HepG2 (cell line): Measurements from ENCODE around the gene PCSK1. TPM values are rescaled to one million over a fixed set of nuclear protein-coding genes. Genes with fewer than 3 reads are reported as not detected.

Experiments used
- ATAC-seq: fragments of 200-7000 bp; cut with Tn5 transposase; 3 replicates; pipeline ENCODE4 v1.9.1; 2020; ENCODE audit warnings: mild to moderate bottlenecking, moderate library complexity
- BruUV-seq: library from RNA; stranded (reverse); fragments of 400-500 nt; replicated peaks from 2 replicates; lab custom pipeline; 2021; lab: Mats Ljungman, UMichigan
- CTCF ChIA-PET: fragments of 300-600 bp; formaldehyde crosslinking; extraction: SDS; loops from one replicate; lab custom pipeline; 2021; ENCODE audit warnings: low total read pairs, inconsistent platforms, low intra/inter-chr PET ratio; lab: Yijun Ruan, JAX
- POLR2A ChIA-PET: fragments of 350-600 bp; sonication (Branson Sonifier 250); formaldehyde crosslinking; loops from one replicate; lab custom pipeline; 2020; ENCODE audit warnings: antibody characterized with exemption, inconsistent platforms; lab: Yijun Ruan, JAX
- DNase-seq: peaks from one replicate; pipeline ENCODE4 v3.0.0-alpha.2; 2015; ENCODE audit warnings: low spot score
- FAIRE-seq: peaks from 3 replicates; lab custom pipeline; 2011; peaks lifted over from hg19 to GRCh38; lab: Jason Lieb, UNC
- H2AFZ ChIP-seq: one replicate; pipeline ENCODE4 v1.6.1; 2011; ENCODE audit warnings: low read length, inconsistent platforms
- H3K27ac ChIP-seq: fragments of 300-600 bp; 3 replicates; pipeline ENCODE4 v1.8.0; 2011; ENCODE audit warnings: mixed run types, mild to moderate bottlenecking, mixed read lengths, low read length, inconsistent platforms; ENCODE audit not compliant: insufficient read depth; ENCODE audit errors: extremely low read length
- H3K27me3 ChIP-seq, 2 experiments: fragments of 200-600 bp in 1 of 2; 2 replicates in 1 of 2; 3 replicates in 1 of 2; pipeline versions ENCODE4 v1.6.0 to v1.8.0; 2011; ENCODE audit warnings: low read length in 2 of 2, mild to moderate bottlenecking in 2 of 2, moderate library complexity in 2 of 2, inconsistent platforms in 1 of 2; ENCODE audit not compliant: insufficient read depth in 2 of 2, control insufficient read depth in 1 of 2
- H3K36me3 ChIP-seq, 2 experiments: fragments of 200-600 bp in 1 of 2; replicated peaks in 1 of 2; 2 replicates in 1 of 2; 3 replicates in 1 of 2; pipeline versions ENCODE4 v1.5.1 to v1.8.0; 2011; ENCODE audit warnings: low read length in 2 of 2, inconsistent platforms in 1 of 2; ENCODE audit not compliant: insufficient read depth in 2 of 2, control insufficient read depth in 1 of 2
- H3K4me1 ChIP-seq: 2 replicates; pipeline ENCODE4 v1.5.1; 2012; ENCODE audit warnings: low read length, inconsistent platforms; ENCODE audit not compliant: insufficient read depth
- H3K4me2 ChIP-seq: 2 replicates; pipeline ENCODE4 v1.6.0; 2011; ENCODE audit warnings: low read depth, low read length, inconsistent platforms
- H3K4me3 ChIP-seq, 3 experiments: fragments of 200-600 bp in 1 of 3; sonication (generic), shearing (Covaris generic) in 1 of 3; replicated peaks in 1 of 3; 2 replicates each; pipeline ENCODE4 v1.5.1; 2011 to 2016; ENCODE audit warnings: low read length in 3 of 3, inconsistent platforms in 2 of 3, low read depth in 2 of 3, mild to moderate bottlenecking in 2 of 3, control low read depth in 1 of 3, mixed read lengths in 1 of 3; ENCODE audit not compliant: insufficient read depth in 1 of 3
- H3K79me2 ChIP-seq: one replicate; pipeline ENCODE4 v1.6.1; 2011; ENCODE audit warnings: low read length, inconsistent platforms; ENCODE audit not compliant: insufficient read depth
- H3K9ac ChIP-seq: 2 replicates; pipeline ENCODE4 v1.6.0; 2011; ENCODE audit warnings: mild to moderate bottlenecking, low read depth, low read length, inconsistent platforms; ENCODE audit not compliant: insufficient read depth
- H3K9me3 ChIP-seq: 2 replicates; pipeline ENCODE4 v1.5.1; 2012; ENCODE audit warnings: mild to moderate bottlenecking, low read length
- H4K20me1 ChIP-seq: 2 replicates; pipeline ENCODE4 v1.6.0; 2011; ENCODE audit warnings: inconsistent platforms, mild to moderate bottlenecking, low read length, moderate library complexity; ENCODE audit not compliant: insufficient read depth
- BORCS8-MEF2B ChIP-seq: sonication (generic); formaldehyde crosslinking; IDR thresholded peaks from 2 replicates; pipeline ENCODE4 v1.8.0; 2022; ENCODE audit warnings: mild to moderate bottlenecking, missing genetic modification reagents
- CCDC6 ChIP-seq: sonication (generic); formaldehyde crosslinking; IDR thresholded peaks from 2 replicates; pipeline ENCODE4 v1.8.1; 2022; ENCODE audit warnings: mild to moderate bottlenecking, missing genetic modification reagents, moderate library complexity
- FOSL2 ChIP-seq: sonication (generic); formaldehyde crosslinking; IDR thresholded peaks from 2 replicates; pipeline ENCODE4 v1.4.0; 2020; ENCODE audit warnings: missing genetic modification reagents
- FOXA1 ChIP-seq, 2 experiments: fragments of 450-650 bp in 1 of 2; sonication (generic) in 1 of 2; formaldehyde crosslinking in 1 of 2; IDR thresholded peaks; 2 replicates each; pipeline versions ENCODE4 v1.4.0 to v1.6.1; 2016 to 2020; ENCODE audit warnings: missing genetic modification reagents in 1 of 2
- JUND ChIP-seq: sonication (generic); formaldehyde crosslinking; IDR thresholded peaks from 2 replicates; pipeline ENCODE4 v1.8.0; 2022; ENCODE audit warnings: mild to moderate bottlenecking, missing genetic modification reagents
- RORA ChIP-seq: sonication (generic); formaldehyde crosslinking; IDR thresholded peaks from 2 replicates; pipeline ENCODE4 v1.5.0; 2020; ENCODE audit warnings: mild to moderate bottlenecking, missing genetic modification reagents, moderate library complexity
- RXRB ChIP-seq: IDR thresholded peaks from 2 replicates; pipeline ENCODE4 v1.6.1; 2016; ENCODE audit warnings: borderline replicate concordance, missing genetic modification reagents, missing compliant biosample characterization
- ZC3H13 ChIP-seq: sonication (generic); formaldehyde crosslinking; IDR thresholded peaks from 2 replicates; pipeline ENCODE4 v1.8.1; 2023; ENCODE audit warnings: mild to moderate bottlenecking, missing genetic modification reagents, moderate library complexity
- ZNF138 ChIP-seq: sonication (generic); formaldehyde crosslinking; IDR thresholded peaks from 2 replicates; pipeline ENCODE4 v1.5.0; 2020; ENCODE audit warnings: mild to moderate bottlenecking, low read depth, missing genetic modification reagents
- ZNF33A ChIP-seq: sonication (generic); formaldehyde crosslinking; IDR thresholded peaks from 2 replicates; pipeline ENCODE4 v1.5.1; 2020; ENCODE audit warnings: missing genetic modification reagents, mild to moderate bottlenecking, moderate library complexity, borderline replicate concordance
- ZNF7 ChIP-seq: IDR thresholded peaks from 2 replicates; pipeline ENCODE4 v1.6.1; 2016; ENCODE audit warnings: missing biosample characterization, missing genetic modification reagents
- ZNF768 ChIP-seq: sonication (generic); formaldehyde crosslinking; IDR thresholded peaks from 2 replicates; pipeline ENCODE4 v1.4.0; 2020; ENCODE audit warnings: missing genetic modification reagents
- ZNF816 ChIP-seq: sonication (generic); formaldehyde crosslinking; IDR thresholded peaks from 2 replicates; pipeline ENCODE4 v1.8.0; 2022; ENCODE audit warnings: missing genetic modification reagents, mild to moderate bottlenecking, borderline replicate concordance
- ZXDC ChIP-seq: sonication (generic); formaldehyde crosslinking; IDR thresholded peaks from 2 replicates; pipeline ENCODE4 v1.5.0; 2020; ENCODE audit warnings: mild to moderate bottlenecking, missing genetic modification reagents
- WGBS: methylation state at CpG from one replicate; pipeline ENCODE4 v1.1.6; 2017; ENCODE audit warnings: low lambda C conversion rate; 5-methylcytosine and 5-hydroxymethylcytosine counted together
- in situ Hi-C: cut with HindIII; loops from 2 replicates; pipeline ENCODE4 v1.10.0; 2017; ENCODE audit warnings: low pct_unique_long_range_greater_than_20kb; ENCODE audit not compliant: extremely low pct_ligation_motif_present
- intact Hi-C: fragments of 100-400 bp; cut with micrococcal nuclease; formaldehyde crosslinking; loops from one replicate; pipeline ENCODE4 v1.10.0; 2022; ENCODE audit not compliant: unreplicated experiment
- polyA plus RNA-seq, 8 experiments: library from polyadenylated mRNA; depleted of rRNA in 3 of 8; stranded (reverse) in 7 of 8; unstranded in 1 of 8; fragments of >200 nt; fragmentation: Illumina TruSeq in 4 of 8; extraction: Trizol in 4 of 8; gene quantifications; 2 replicates each; pipeline versions ENCODE4 v1.2.1 to v1.2.3, GENCODE V29; 2011 to 2016; ENCODE audit warnings: low read depth in 4 of 8, missing spikeins in 1 of 8, mixed read lengths in 1 of 8; ENCODE audit not compliant: insufficient read depth in 1 of 8
- total RNA-seq, 5 experiments: library from RNA; depleted of rRNA; stranded (reverse); fragments of >200 nt; fragmentation: Illumina TruSeq; extraction: Trizol; gene quantifications; 2 replicates each; pipeline ENCODE4 v1.2.3, GENCODE V29; 2016; ENCODE audit warnings: low read depth in 1 of 5
- TF ChIP-seq, protein P1 (sequence below): sonication (generic); formaldehyde crosslinking; IDR thresholded peaks from 2 replicates; pipeline ENCODE4 v1.4.0; 2020; ENCODE audit warnings: mild to moderate bottlenecking, missing genetic modification reagents

Gene PCSK1
- total and polyA plus RNA-seq, 2 of the 13 experiments (the other 11 are each of a cell fraction or from before 2014, with no cell fraction given) = not detected

DNA sequence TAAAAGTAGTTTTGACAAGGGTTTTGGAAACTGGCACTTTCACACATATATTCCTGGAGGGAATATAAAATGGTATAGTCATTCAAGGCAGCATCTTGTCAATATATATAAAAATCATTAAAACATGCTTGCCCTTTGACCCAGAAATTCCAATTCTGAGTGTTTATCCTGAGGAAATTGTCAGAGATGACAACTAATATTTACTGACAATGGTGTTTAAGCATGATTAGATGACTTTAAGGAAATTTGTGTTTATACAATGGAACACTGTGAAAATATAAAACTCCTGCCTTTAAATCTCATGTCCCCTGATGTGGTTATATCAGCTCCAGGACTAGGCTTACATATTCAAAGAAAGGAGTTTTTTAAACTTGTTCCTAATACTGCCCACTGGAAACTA, 25.6 kb downstream of the PCSK1 start:
- Histone ChIP-seq H3K4me1 (no peaks in the 10 kb centered on the region), H3K27ac (no peak overlapping the region), H2AFZ (no peak overlapping the region), H3K79me2 (no peaks in the 10 kb centered on the region), H4K20me1 (no peaks in the 10 kb centered on the region), H3K36me3 (no peaks in the 10 kb centered on the region), H3K4me3 (no peak overlapping the region), H3K9ac (no peak overlapping the region), H3K9me3 (no peaks in the 10 kb centered on the region), H3K27me3 (no peaks in the 10 kb centered on the region; a peak in 2 of 5 replicates), H3K4me2 (no peak overlapping the region)
- DNase-seq (no peak), ATAC-seq (no peak), FAIRE-seq (no peak)
- TF ChIP-seq JUND (CRISPR knock-in tag) (no peak), FOXA1 (IDR thresholded peaks at IDR 0.05) (no peak), FOXA1 (CRISPR knock-in tag; IDR thresholded peaks at IDR 0.05) (no peak), BORCS8-MEF2B (CRISPR knock-in tag) (no peak)
- no TSS peak for BruUV-seq
- intact Hi-C loops = no loop called here
- in situ Hi-C loops = no loop called here
- CTCF ChIA-PET = no interaction called here
- POLR2A ChIA-PET = no interaction called here

GRCh38 chr5:96404191-96404867, 28.7 kb downstream of the PCSK1 start:
- H3K4me3 ChIP-seq = no peak overlapping the region
- DNase-seq (no peak), ATAC-seq (no peak), FAIRE-seq (no peak)
- H3K4me1 ChIP-seq = no peaks in the 10 kb centered on the region
- no peak overlapping the region for H2AFZ ChIP-seq
- ChIA-PET POLR2A (no interaction called here), CTCF (no interaction called here)
- no peak overlapping the region for H3K27ac ChIP-seq
- H4K20me1 ChIP-seq = no peaks in the 10 kb centered on the region
- H3K9ac ChIP-seq = no peak overlapping the region
- intact Hi-C loops = no loop called here
- H3K36me3 ChIP-seq = no peaks in the 10 kb centered on the region
- WGBS = 4% methylated on average over 3 of the region's 3 CpGs
- H3K79me2 ChIP-seq = no peaks in the 10 kb centered on the region
- no peaks in the 10 kb centered on the region for H3K9me3 ChIP-seq
- in situ Hi-C loops = no loop called here
- no peak overlapping the region for H3K4me2 ChIP-seq
- BruUV-seq = no TSS peak
- no peaks in the 10 kb centered on the region; a peak in 1 of 5 replicates for H3K27me3 ChIP-seq
- TF ChIP-seq ZNF816 (CRISPR knock-in tag) (no peak), ZNF7 (CRISPR knock-in tag) (no peak), ZNF768 (no peak), CCDC6 (CRISPR knock-in tag) (no peak), FOSL2 (CRISPR knock-in tag) (no peak), RORA (no peak), ZC3H13 (CRISPR knock-in tag) (no peak), RXRB (CRISPR knock-in tag) (no peak), ZXDC (CRISPR knock-in tag) (no peak), ZNF33A (CRISPR knock-in tag) (no peak), ZNF138 (no peak)
- TF ChIP-seq, protein P1, sequence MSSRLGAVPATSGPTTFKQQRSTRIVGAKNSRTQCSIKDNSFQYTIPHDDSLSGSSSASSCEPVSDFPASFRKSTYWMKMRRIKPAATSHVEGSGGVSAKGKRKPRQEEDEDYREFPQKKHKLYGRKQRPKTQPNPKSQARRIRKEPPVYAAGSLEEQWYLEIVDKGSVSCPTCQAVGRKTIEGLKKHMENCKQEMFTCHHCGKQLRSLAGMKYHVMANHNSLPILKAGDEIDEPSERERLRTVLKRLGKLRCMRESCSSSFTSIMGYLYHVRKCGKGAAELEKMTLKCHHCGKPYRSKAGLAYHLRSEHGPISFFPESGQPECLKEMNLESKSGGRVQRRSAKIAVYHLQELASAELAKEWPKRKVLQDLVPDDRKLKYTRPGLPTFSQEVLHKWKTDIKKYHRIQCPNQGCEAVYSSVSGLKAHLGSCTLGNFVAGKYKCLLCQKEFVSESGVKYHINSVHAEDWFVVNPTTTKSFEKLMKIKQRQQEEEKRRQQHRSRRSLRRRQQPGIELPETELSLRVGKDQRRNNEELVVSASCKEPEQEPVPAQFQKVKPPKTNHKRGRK (CRISPR knock-in tag) = no peak
